Esophagus squamous epithelium (tissue), 5 donors: ENCODE measurements around the gene ZNF385A. TPM values are rescaled to one million over a fixed set of nuclear protein-coding genes. Genes with fewer than 3 reads are reported as not detected.
A peak's percentile ranks its signal among the peaks of the same experiment; 100 is the strongest.

ENCODE experiments used
- DNase-seq: peaks from one replicate; lab custom pipeline; 2025; lab: John Stamatoyannopoulos, UW
- H3K27ac ChIP-seq, 4 donors: fragments of 200-600 bp; sonication (generic); one replicate each; pipeline ENCODE4 v1.5.1; 2016 to 2019; ENCODE audit warnings: mild to moderate bottlenecking in 1 of 4
- H3K27me3 ChIP-seq, 4 donors: fragments of 200-600 bp; sonication (generic); 1 replicate in 3 of 4; 2 replicates in 1 of 4; pipeline versions ENCODE4 v1.5.1 to v1.6.0; 2017 to 2021; ENCODE audit warnings: antibody characterized with exemption in 1 of 4
- H3K36me3 ChIP-seq, 3 donors: fragments of 200-600 bp; sonication (generic); one replicate each; pipeline ENCODE4 v1.5.1; 2016 to 2019
- H3K4me1 ChIP-seq, 3 donors: fragments of 200-600 bp; sonication (generic); one replicate each; pipeline ENCODE4 v1.5.1; 2017 to 2019
- H3K4me3 ChIP-seq, 4 donors: fragments of 200-600 bp; sonication (generic); 1 replicate in 3 of 4; 2 replicates in 1 of 4; pipeline ENCODE4 v1.5.1; 2016 to 2019; ENCODE audit warnings: mild to moderate bottlenecking in 2 of 4, moderate library complexity in 1 of 4
- H3K9me3 ChIP-seq, 3 donors: fragments of 200-600 bp; sonication (generic); one replicate each; pipeline ENCODE4 v1.5.1; 2016 to 2019
- POLR2A ChIP-seq, 4 donors: fragments of 450-650 bp; IDR thresholded peaks; one replicate each; pipeline ENCODE4 v1.6.1; 2017; ENCODE audit warnings: antibody characterized with exemption in 4 of 4, mild to moderate bottlenecking in 4 of 4, moderate library complexity in 3 of 4
- WGBS, 2 donors: methylation state at CpG; one replicate each; pipeline ENCODE4 v1.1.5; 2018; 5-methylcytosine and 5-hydroxymethylcytosine counted together
- intact Hi-C: fragments of 100-400 bp; cut with DNase I; formaldehyde crosslinking; loops from one replicate; pipeline ENCODE4 v1.15.0; 2022
- total RNA-seq, 4 donors: library from RNA; depleted of rRNA; stranded (reverse); fragments of >200 nt; gene quantifications; one replicate each; pipeline ENCODE4 v1.1.0, GENCODE V29; 2016
- TF ChIP-seq, protein P1 (sequence below), 6 experiments: fragments of 450-650 bp in 4 of 6; fragments of 200-600 bp in 2 of 6; sonication (generic) in 2 of 6; IDR thresholded peaks; one replicate each; pipeline ENCODE4 v1.5.1; 2016 to 2019; ENCODE audit warnings: antibody characterized with exemption in 6 of 6, mild to moderate bottlenecking in 4 of 6, moderate library complexity in 4 of 6
- donor health status: DM: yes; HTN: yes; CAD: no.

The ZNF385A gene
- total RNA-seq, 4 donors from 2014 or later, result 25.2 to 106 (median 37.8) TPM

GRCh38 chr12:54376596-54376995, 7.9 kb downstream of the ZNF385A start:
- intact Hi-C loops, result no loop called here
- Histone ChIP-seq H3K9me3 (no peaks in the 10 kb centered on the region), H3K4me3 (no peak overlapping the region), H3K27ac (peak overlapping the region; percentile 54 to 86 (median 80)), H3K36me3 (peaks cover 0 to 88% (median 12%) of the 10 kb centered on the region in 3 donors), H3K4me1 (peaks cover 31 to 90% (median 49%) of the 10 kb centered on the region in 3 donors), H3K27me3 (no peaks in the 10 kb centered on the region)
- no peak for DNase-seq
- 65 to 69% methylated on average over 2 to 4 of the region's 4 CpGs for WGBS, 2 donors
- TF ChIP-seq, protein P1, sequence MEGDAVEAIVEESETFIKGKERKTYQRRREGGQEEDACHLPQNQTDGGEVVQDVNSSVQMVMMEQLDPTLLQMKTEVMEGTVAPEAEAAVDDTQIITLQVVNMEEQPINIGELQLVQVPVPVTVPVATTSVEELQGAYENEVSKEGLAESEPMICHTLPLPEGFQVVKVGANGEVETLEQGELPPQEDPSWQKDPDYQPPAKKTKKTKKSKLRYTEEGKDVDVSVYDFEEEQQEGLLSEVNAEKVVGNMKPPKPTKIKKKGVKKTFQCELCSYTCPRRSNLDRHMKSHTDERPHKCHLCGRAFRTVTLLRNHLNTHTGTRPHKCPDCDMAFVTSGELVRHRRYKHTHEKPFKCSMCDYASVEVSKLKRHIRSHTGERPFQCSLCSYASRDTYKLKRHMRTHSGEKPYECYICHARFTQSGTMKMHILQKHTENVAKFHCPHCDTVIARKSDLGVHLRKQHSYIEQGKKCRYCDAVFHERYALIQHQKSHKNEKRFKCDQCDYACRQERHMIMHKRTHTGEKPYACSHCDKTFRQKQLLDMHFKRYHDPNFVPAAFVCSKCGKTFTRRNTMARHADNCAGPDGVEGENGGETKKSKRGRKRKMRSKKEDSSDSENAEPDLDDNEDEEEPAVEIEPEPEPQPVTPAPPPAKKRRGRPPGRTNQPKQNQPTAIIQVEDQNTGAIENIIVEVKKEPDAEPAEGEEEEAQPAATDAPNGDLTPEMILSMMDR (IDR thresholded peaks at IDR 0.05), result no peak
- TF ChIP-seq POLR2A (IDR thresholded peaks at IDR 0.05), result peak in 1 of 4 donors; percentile 19

GRCh38 chr12:54375259-54375579, 9.3 kb downstream of the ZNF385A start:
- H3K9me3 ChIP-seq, result no peaks in the 10 kb centered on the region
- intact Hi-C loops, result no loop called here
- peak overlapping the region; percentile 73 to 86 (median 80) for H3K27ac ChIP-seq
- TF ChIP-seq, protein P1 (IDR thresholded peaks at IDR 0.05), result no peak
- no peak for TF ChIP-seq POLR2A (IDR thresholded peaks at IDR 0.05)
- H3K4me3 ChIP-seq, result no peak overlapping the region
- peaks cover 0 to 88% (median 12%) of the 10 kb centered on the region in 3 donors for H3K36me3 ChIP-seq
- H3K4me1 ChIP-seq, result peaks cover 41 to 100% (median 58%) of the 10 kb centered on the region in 3 donors
- DNase-seq, result no peak
- 62 to 63% methylated on average over 2 of the region's 2 CpGs for WGBS, 2 donors
- H3K27me3 ChIP-seq, result no peaks in the 10 kb centered on the region

GRCh38 chr12:54374562-54375258, 9.8 kb downstream of the ZNF385A start:
- WGBS, 2 donors, result 25 to 57% methylated on average over 1 to 2 of the region's 2 CpGs
- peak overlapping the region; percentile 73 to 86 (median 80) for H3K27ac ChIP-seq
- no peaks in the 10 kb centered on the region for H3K9me3 ChIP-seq
- intact Hi-C loops, result no loop called here
- TF ChIP-seq POLR2A (IDR thresholded peaks at IDR 0.05), result no peak
- TF ChIP-seq, protein P1 (IDR thresholded peaks at IDR 0.05), result no peak
- H3K4me3 ChIP-seq, result no peak overlapping the region
- DNase-seq, result no peak
- H3K4me1 ChIP-seq, result peaks cover 45 to 100% (median 58%) of the 10 kb centered on the region in 3 donors
- H3K36me3 ChIP-seq, result peaks cover 0 to 89% (median 8%) of the 10 kb centered on the region in 3 donors
- H3K27me3 ChIP-seq, result no peaks in the 10 kb centered on the region

DNA sequence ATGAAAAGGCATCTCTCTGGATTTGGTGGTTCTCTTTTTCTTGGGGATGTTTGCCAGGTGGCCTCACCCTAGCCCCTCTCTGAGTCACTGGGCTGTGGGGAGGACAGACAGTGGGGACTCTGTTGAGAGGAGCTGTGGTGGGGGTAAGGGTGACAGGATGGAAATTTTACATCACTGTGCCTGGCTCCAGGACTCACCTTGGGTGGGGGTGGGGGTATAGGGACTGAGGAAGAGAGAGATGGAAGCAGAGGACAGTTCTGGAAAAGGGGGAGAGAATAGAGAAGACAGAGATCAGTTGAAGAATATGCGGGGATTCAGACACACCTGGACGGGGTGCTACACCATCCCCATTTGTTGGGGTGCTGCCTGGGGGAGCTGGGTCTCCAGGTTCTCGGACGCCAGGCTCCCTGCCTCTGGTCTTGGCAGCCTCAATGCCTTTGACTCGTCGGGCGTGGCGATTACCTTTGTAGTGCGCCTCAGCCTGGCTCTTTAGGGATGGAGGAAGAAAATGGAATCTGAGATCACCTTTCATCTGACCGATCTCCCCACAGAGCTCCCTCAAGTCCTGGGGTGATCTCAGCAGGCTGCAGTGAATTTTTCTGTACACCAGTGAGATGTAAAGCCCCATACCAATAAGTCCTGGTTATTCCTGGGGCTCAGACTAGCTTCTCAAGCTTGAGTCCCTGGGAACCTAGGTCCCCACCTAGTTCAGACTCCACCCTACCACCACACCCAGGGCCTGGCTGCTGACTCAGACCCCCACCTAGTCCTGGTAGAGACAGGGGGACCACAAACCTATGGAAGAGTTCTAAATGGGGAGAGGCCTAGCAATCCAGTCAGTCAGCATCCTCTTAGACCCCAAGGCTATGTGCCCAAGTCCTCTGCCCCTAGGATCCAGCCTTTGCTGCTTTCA, 10.6 kb downstream of the ZNF385A start:
- intact Hi-C loops, result no loop called here
- no peak for DNase-seq
- Histone ChIP-seq H3K27ac (peak overlapping the region; percentile 73 to 86 (median 80)), H3K36me3 (peaks cover 0 to 95% (median 7%) of the 10 kb centered on the region in 3 donors), H3K9me3 (no peaks in the 10 kb centered on the region), H3K4me1 (peaks cover 39 to 100% (median 57%) of the 10 kb centered on the region in 3 donors), H3K27me3 (no peaks in the 10 kb centered on the region), H3K4me3 (no peak overlapping the region)
- WGBS, 2 donors, result 38 to 86% methylated on average over 4 to 6 of the region's 10 CpGs
- no peak for TF ChIP-seq POLR2A (IDR thresholded peaks at IDR 0.05)
- TF ChIP-seq, protein P1 (IDR thresholded peaks at IDR 0.05), result no peak
